Thyroid gland (tissue), 4 donors: ENCODE measurements around the gene HECTD3.
"Not testable (repeated sequence)": the region's sequence is repeated elsewhere in the genome, so short reads cannot be mapped to it uniquely, and the experiment has no call there.

ENCODE experiments used
- CTCF ChIP-seq, 6 experiments: fragments of 200-600 bp in 3 of 6; fragments of 450-650 bp in 3 of 6; sonication (generic) in 3 of 6; IDR thresholded peaks; one replicate each; pipeline ENCODE4 v1.5.1; 2016 to 2019; ENCODE audit warnings: antibody characterized with exemption in 6 of 6, mild to moderate bottlenecking in 2 of 6, inconsistent platforms in 1 of 6, moderate library complexity in 1 of 6
- POLR2A ChIP-seq, 2 donors: fragments of 450-650 bp; IDR thresholded peaks; one replicate each; pipeline ENCODE4 v1.6.1; 2017; ENCODE audit warnings: antibody characterized with exemption in 2 of 2, mild to moderate bottlenecking in 2 of 2, moderate library complexity in 1 of 2

GRCh38 chr1:44957566-44957965, 53.6 kb downstream of the HECTD3 start:
- TF ChIP-seq CTCF, POLR2A (IDR thresholded peaks at IDR 0.05): not testable (repeated sequence)
